Fibroblast of lung (primary cell): ENCODE measurements around the gene GH2.
"Not testable (repeated sequence)": the region's sequence is repeated elsewhere in the genome, so short reads cannot be mapped to it uniquely, and the experiment has no call there.

Experiments
- EZH2 ChIP-seq: IDR thresholded peaks from 2 replicates; pipeline ENCODE4 v1.5.1; 2012; ENCODE audit warnings: low read length, control low read depth, mild to moderate bottlenecking; ENCODE audit errors: missing control alignments
- TF ChIP-seq, protein P1 (sequence below), 2 donors: IDR thresholded peaks in 1 of 2; conservative IDR thresholded peaks in 1 of 2; 1 replicate in 1 of 2; 2 replicates in 1 of 2; pipeline ENCODE4 v1.5.1; 2011 to 2012; ENCODE audit warnings: low read length in 2 of 2, control low read depth in 1 of 2, inconsistent platforms in 1 of 2, low read depth in 1 of 2, mild to moderate bottlenecking in 1 of 2

DNA sequence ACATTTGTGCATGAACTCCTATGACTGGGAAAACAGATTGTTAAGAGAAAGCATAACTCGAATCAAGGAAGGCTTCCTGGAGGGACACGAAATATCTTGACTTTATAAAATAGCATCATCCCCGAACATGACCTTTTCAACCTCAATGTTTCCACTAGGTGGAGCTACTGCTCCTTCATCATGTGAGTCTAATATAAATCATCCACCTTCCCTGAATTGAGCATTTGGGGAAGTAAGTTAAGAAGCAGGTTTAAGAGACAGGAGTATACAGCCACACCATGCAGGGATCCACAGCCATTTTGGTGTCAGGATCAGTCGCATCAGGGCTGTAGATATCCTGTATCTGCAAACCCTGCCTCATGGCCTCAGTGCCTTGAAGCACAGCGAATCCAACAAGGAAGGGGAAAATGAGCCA is 22.1 kb upstream of the GH2 start:
- TF ChIP-seq, protein P1, sequence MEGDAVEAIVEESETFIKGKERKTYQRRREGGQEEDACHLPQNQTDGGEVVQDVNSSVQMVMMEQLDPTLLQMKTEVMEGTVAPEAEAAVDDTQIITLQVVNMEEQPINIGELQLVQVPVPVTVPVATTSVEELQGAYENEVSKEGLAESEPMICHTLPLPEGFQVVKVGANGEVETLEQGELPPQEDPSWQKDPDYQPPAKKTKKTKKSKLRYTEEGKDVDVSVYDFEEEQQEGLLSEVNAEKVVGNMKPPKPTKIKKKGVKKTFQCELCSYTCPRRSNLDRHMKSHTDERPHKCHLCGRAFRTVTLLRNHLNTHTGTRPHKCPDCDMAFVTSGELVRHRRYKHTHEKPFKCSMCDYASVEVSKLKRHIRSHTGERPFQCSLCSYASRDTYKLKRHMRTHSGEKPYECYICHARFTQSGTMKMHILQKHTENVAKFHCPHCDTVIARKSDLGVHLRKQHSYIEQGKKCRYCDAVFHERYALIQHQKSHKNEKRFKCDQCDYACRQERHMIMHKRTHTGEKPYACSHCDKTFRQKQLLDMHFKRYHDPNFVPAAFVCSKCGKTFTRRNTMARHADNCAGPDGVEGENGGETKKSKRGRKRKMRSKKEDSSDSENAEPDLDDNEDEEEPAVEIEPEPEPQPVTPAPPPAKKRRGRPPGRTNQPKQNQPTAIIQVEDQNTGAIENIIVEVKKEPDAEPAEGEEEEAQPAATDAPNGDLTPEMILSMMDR (conservative IDR thresholded peaks at IDR 0.05 in 1 of 2, IDR thresholded peaks at IDR 0.05 in 1 of 2; ENCODE audit: low read depth in 1 of 2, low read length in 2 of 2) = peak; percentile 25 to 31
- not testable (repeated sequence) for TF ChIP-seq EZH2
